ENCODE measurements around the gene KLHL25. TPM values are rescaled to one million over a fixed set of nuclear protein-coding genes. Genes with fewer than 3 reads are reported as not detected.

KLHL25 gene
- polyA plus RNA-seq, 1 donor from 2014 or later = 38.9 TPM

GRCh38 chr15:85828874-85829273, 34.1 kb upstream of the KLHL25 start:
- Histone ChIP-seq H3K27me3 (ENCODE audit: insufficient read depth, low read depth, low read length) (no peaks in the 10 kb centered on the region), H4K20me1 (ENCODE audit: insufficient read depth) (no peaks in the 10 kb centered on the region), H3K4me2 (ENCODE audit: low read length) (no peak overlapping the region), H2AFZ (ENCODE audit: low read depth, low read length) (no peak overlapping the region), H3K4me3 (ENCODE audit: low read length) (no peak overlapping the region), H3K27ac (ENCODE audit: low read length) (no peak overlapping the region), H3F3A (ENCODE audit: insufficient read depth, low read length, poor library complexity, severe bottlenecking) (no peaks in the 10 kb centered on the region), H3K79me2 (replicated peaks; ENCODE audit: insufficient read depth, low read length) (no peaks in the 10 kb centered on the region), H3K36me3 (ENCODE audit: insufficient read depth, low read length) (no peaks in the 10 kb centered on the region), H3K9ac (ENCODE audit: low read length) (no peak overlapping the region), H3K9me3 (ENCODE audit: low read length) (no peaks in the 10 kb centered on the region), H3K9me2 (ENCODE audit: insufficient read depth, low read length) (no peaks in the 10 kb centered on the region)
- TF ChIP-seq RAD21 (conservative IDR thresholded peaks at IDR 0.05) (no peak), POLR2AphosphoS5 (IDR thresholded peaks at IDR 0.05) (no peak), SMC3 (conservative IDR thresholded peaks at IDR 0.05; ENCODE audit: poor library complexity) (no peak), EZH2 (IDR thresholded peaks at IDR 0.05; ENCODE audit: borderline replicate concordance, insufficient read depth, low read length, poor library complexity, severe bottlenecking) (no peak), MXI1 (conservative IDR thresholded peaks at IDR 0.05; ENCODE audit: poor library complexity, severe bottlenecking) (no peak), TAF1 (IDR thresholded peaks at IDR 0.05; ENCODE audit: low read depth) (no peak), EP300 (conservative IDR thresholded peaks at IDR 0.05; ENCODE audit: poor library complexity, severe bottlenecking) (no peak)
- TF ChIP-seq, protein P1, sequence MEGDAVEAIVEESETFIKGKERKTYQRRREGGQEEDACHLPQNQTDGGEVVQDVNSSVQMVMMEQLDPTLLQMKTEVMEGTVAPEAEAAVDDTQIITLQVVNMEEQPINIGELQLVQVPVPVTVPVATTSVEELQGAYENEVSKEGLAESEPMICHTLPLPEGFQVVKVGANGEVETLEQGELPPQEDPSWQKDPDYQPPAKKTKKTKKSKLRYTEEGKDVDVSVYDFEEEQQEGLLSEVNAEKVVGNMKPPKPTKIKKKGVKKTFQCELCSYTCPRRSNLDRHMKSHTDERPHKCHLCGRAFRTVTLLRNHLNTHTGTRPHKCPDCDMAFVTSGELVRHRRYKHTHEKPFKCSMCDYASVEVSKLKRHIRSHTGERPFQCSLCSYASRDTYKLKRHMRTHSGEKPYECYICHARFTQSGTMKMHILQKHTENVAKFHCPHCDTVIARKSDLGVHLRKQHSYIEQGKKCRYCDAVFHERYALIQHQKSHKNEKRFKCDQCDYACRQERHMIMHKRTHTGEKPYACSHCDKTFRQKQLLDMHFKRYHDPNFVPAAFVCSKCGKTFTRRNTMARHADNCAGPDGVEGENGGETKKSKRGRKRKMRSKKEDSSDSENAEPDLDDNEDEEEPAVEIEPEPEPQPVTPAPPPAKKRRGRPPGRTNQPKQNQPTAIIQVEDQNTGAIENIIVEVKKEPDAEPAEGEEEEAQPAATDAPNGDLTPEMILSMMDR (IDR thresholded peaks at IDR 0.05; ENCODE audit: poor library complexity, severe bottlenecking) = no peak
- TF ChIP-seq, protein P2, sequence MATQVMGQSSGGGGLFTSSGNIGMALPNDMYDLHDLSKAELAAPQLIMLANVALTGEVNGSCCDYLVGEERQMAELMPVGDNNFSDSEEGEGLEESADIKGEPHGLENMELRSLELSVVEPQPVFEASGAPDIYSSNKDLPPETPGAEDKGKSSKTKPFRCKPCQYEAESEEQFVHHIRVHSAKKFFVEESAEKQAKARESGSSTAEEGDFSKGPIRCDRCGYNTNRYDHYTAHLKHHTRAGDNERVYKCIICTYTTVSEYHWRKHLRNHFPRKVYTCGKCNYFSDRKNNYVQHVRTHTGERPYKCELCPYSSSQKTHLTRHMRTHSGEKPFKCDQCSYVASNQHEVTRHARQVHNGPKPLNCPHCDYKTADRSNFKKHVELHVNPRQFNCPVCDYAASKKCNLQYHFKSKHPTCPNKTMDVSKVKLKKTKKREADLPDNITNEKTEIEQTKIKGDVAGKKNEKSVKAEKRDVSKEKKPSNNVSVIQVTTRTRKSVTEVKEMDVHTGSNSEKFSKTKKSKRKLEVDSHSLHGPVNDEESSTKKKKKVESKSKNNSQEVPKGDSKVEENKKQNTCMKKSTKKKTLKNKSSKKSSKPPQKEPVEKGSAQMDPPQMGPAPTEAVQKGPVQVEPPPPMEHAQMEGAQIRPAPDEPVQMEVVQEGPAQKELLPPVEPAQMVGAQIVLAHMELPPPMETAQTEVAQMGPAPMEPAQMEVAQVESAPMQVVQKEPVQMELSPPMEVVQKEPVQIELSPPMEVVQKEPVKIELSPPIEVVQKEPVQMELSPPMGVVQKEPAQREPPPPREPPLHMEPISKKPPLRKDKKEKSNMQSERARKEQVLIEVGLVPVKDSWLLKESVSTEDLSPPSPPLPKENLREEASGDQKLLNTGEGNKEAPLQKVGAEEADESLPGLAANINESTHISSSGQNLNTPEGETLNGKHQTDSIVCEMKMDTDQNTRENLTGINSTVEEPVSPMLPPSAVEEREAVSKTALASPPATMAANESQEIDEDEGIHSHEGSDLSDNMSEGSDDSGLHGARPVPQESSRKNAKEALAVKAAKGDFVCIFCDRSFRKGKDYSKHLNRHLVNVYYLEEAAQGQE (IDR thresholded peaks at IDR 0.05; ENCODE audit: borderline replicate concordance) = no peak

DNA sequence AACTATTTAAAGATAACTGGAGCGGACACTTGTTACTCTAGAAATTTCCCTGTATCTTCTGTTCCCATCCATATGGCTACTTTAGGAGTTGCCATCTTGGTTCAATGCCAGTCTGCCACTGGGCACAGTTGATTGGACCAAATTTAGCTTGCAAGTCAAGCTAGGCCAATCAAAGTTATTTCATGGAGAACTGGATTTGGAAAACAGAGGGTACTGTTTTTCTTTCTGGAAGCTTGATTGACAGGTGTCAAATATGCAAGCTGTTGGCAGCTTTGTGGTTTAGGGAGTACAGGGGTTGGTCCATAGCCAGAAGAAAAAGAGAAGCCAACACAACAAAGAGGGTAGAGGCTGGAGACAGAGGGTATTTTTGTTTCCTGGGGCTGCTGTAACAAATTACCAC, 33.4 kb upstream of the KLHL25 start:
- Histone ChIP-seq H3K9me3 (ENCODE audit: low read length) (no peaks in the 10 kb centered on the region), H3K4me2 (ENCODE audit: low read length) (no peak overlapping the region), H2AFZ (ENCODE audit: low read depth, low read length) (no peak overlapping the region), H3F3A (ENCODE audit: insufficient read depth, low read length, poor library complexity, severe bottlenecking) (no peaks in the 10 kb centered on the region), H3K9me2 (ENCODE audit: insufficient read depth, low read length) (no peaks in the 10 kb centered on the region), H4K20me1 (ENCODE audit: insufficient read depth) (no peaks in the 10 kb centered on the region), H3K27ac (ENCODE audit: low read length) (no peak overlapping the region), H3K79me2 (replicated peaks; ENCODE audit: insufficient read depth, low read length) (no peaks in the 10 kb centered on the region), H3K9ac (ENCODE audit: low read length) (no peak overlapping the region), H3K4me3 (ENCODE audit: low read length) (no peak overlapping the region), H3K36me3 (ENCODE audit: insufficient read depth, low read length) (no peaks in the 10 kb centered on the region), H3K27me3 (ENCODE audit: insufficient read depth, low read depth, low read length) (no peaks in the 10 kb centered on the region)
- TF ChIP-seq EZH2 (IDR thresholded peaks at IDR 0.05; ENCODE audit: borderline replicate concordance, insufficient read depth, low read length, poor library complexity, severe bottlenecking) (no peak), TAF1 (IDR thresholded peaks at IDR 0.05; ENCODE audit: low read depth) (no peak), MXI1 (conservative IDR thresholded peaks at IDR 0.05; ENCODE audit: poor library complexity, severe bottlenecking) (no peak), SMC3 (conservative IDR thresholded peaks at IDR 0.05; ENCODE audit: poor library complexity) (no peak), RAD21 (conservative IDR thresholded peaks at IDR 0.05) (no peak), POLR2AphosphoS5 (IDR thresholded peaks at IDR 0.05) (no peak), EP300 (conservative IDR thresholded peaks at IDR 0.05; ENCODE audit: poor library complexity, severe bottlenecking) (no peak)
- TF ChIP-seq, protein P1 (IDR thresholded peaks at IDR 0.05; ENCODE audit: poor library complexity, severe bottlenecking) = no peak
- TF ChIP-seq, protein P2 (IDR thresholded peaks at IDR 0.05; ENCODE audit: borderline replicate concordance) = no peak

Measured in neural cell (in vitro differentiated cells).